ENCODE measurements around the gene VANGL2. TPM values are rescaled to one million over a fixed set of nuclear protein-coding genes. Genes with fewer than 3 reads are reported as not detected.

VANGL2 gene
- polyA plus RNA-seq, 2 of the 4 experiments (the other 2 are of a cell fraction): 3.9 to 4.1 TPM

- Histone ChIP-seq H3K9me3 (no peaks in the 10 kb centered on the region), H3K4me3 (no peak overlapping the region), H3K4me1 (peaks cover 8% of the 10 kb centered on the region; the same call in 1 of the 3 replicates), H3K27ac (no peak overlapping the region), H3K4me2 (no peak overlapping the region)
- ATAC-seq (no peak), DNase-seq (ENCODE audit: low read depth in 1 of 2, low spot score in 1 of 2) (no peak), FAIRE-seq (no peak)
- ChIA-PET POLR2A (no interaction called here), CTCF (no interaction called here)
- no peak for TF ChIP-seq SMC3 (IDR thresholded peaks at IDR 0.05)
- TF ChIP-seq BCL3 (IDR thresholded peaks at IDR 0.05): no peak
- no peak for TF ChIP-seq KDM1A (IDR thresholded peaks at IDR 0.05; ENCODE audit: low read depth)
- no peak for TF ChIP-seq FOSL2 (IDR thresholded peaks at IDR 0.05)
- no peak for TF ChIP-seq FOSL2 (CRISPR knock-in tag; IDR thresholded peaks at IDR 0.05)
- TF ChIP-seq EHF (CRISPR knock-in tag; IDR thresholded peaks at IDR 0.05): no peak
- TF ChIP-seq HDAC2 (IDR thresholded peaks at IDR 0.05): no peak
- WGBS (ENCODE audit: missing lambda C conversion rate): 81% methylated on average over 6 of the region's 6 CpGs
These were observed 54.2 kb downstream of the VANGL2 start for GRCh38 chr1:160454371-160455152.

GRCh38 chr1:160455153-160455517 is 54.8 kb downstream of the VANGL2 start:
- WGBS (ENCODE audit: missing lambda C conversion rate): 90% methylated on average over 1 of the region's 1 CpG
- FAIRE-seq (no peak), DNase-seq (ENCODE audit: low read depth in 1 of 2, low spot score in 1 of 2) (no peak), ATAC-seq (no peak)
- no peak overlapping the region for H3K27ac ChIP-seq
- ChIA-PET POLR2A (no interaction called here), CTCF (no interaction called here)
- peaks cover 8% of the 10 kb centered on the region; the same call in 1 of the 3 replicates for H3K4me1 ChIP-seq
- no peak overlapping the region for H3K4me3 ChIP-seq
- H3K9me3 ChIP-seq: no peaks in the 10 kb centered on the region
- no peak overlapping the region for H3K4me2 ChIP-seq
- TF ChIP-seq FOSB (CRISPR knock-in tag; IDR thresholded peaks at IDR 0.05): no peak

GRCh38 chr1:160459056-160459455 is 58.7 kb downstream of the VANGL2 start:
- ChIA-PET CTCF (no interaction called here), POLR2A (no interaction called here)
- TF ChIP-seq NFE2L2 (conservative IDR thresholded peaks at IDR 0.05; ENCODE audit: low read length) (no peak), MAFK (IDR thresholded peaks at IDR 0.05; ENCODE audit: partially characterized antibody) (no peak), ZSCAN20 (CRISPR knock-in tag; IDR thresholded peaks at IDR 0.05) (no peak), CHD4 (IDR thresholded peaks at IDR 0.05; ENCODE audit: borderline replicate concordance) (no peak), SMC3 (IDR thresholded peaks at IDR 0.05) (no peak), ZC3H11A (IDR thresholded peaks at IDR 0.05) (no peak), MAX (IDR thresholded peaks at IDR 0.05) (no peak), ELK1 (IDR thresholded peaks at IDR 0.05; ENCODE audit: low read depth, low read length) (no peak), MAZ (IDR thresholded peaks at IDR 0.05; ENCODE audit: borderline replicate concordance, low read depth, low read length) (no peak)
- FAIRE-seq (no peak), DNase-seq (ENCODE audit: low read depth in 1 of 2, low spot score in 1 of 2) (no peak), ATAC-seq (no peak)
- 41% methylated on average over 2 of the region's 2 CpGs for WGBS (ENCODE audit: missing lambda C conversion rate)
- no peak overlapping the region for H3K4me2 ChIP-seq
- H3K27ac ChIP-seq: no peak overlapping the region
- H3K9me3 ChIP-seq: no peaks in the 10 kb centered on the region
- no peaks in the 10 kb centered on the region for H3K4me1 ChIP-seq
- no peak overlapping the region for H3K4me3 ChIP-seq

GRCh38 chr1:160459687-160460086 is 59.3 kb downstream of the VANGL2 start:
- WGBS (ENCODE audit: missing lambda C conversion rate): 43% methylated on average over 2 of the region's 2 CpGs
- no peaks in the 10 kb centered on the region for H3K9me3 ChIP-seq
- CTCF ChIA-PET: no interaction called here
- FAIRE-seq (no peak), ATAC-seq (no peak), DNase-seq (ENCODE audit: low read depth in 1 of 2, low spot score in 1 of 2) (no peak)
- no peak overlapping the region for H3K4me2 ChIP-seq
- POLR2A ChIA-PET: no interaction called here
- no peaks in the 10 kb centered on the region for H3K4me1 ChIP-seq
- H3K27ac ChIP-seq: no peak overlapping the region
- H3K4me3 ChIP-seq: no peak overlapping the region
- TF ChIP-seq RAD21 (conservative IDR thresholded peaks at IDR 0.05 in 1 of 2, IDR thresholded peaks at IDR 0.05 in 1 of 2) (no peak), EHF (CRISPR knock-in tag; IDR thresholded peaks at IDR 0.05) (no peak), BHLHE40 (IDR thresholded peaks at IDR 0.05; ENCODE audit: low read depth, low read length) (no peak), E2F6 (IDR thresholded peaks at IDR 0.05; ENCODE audit: borderline replicate concordance, low read depth) (no peak), HEYL (CRISPR knock-in tag; IDR thresholded peaks at IDR 0.05) (no peak), ZSCAN20 (CRISPR knock-in tag; IDR thresholded peaks at IDR 0.05) (no peak), CBX8 (IDR thresholded peaks at IDR 0.05) (no peak), REST (IDR thresholded peaks at IDR 0.05) (no peak), HDAC2 (IDR thresholded peaks at IDR 0.05) (no peak), POLR2AphosphoS2 (conservative IDR thresholded peaks at IDR 0.05; ENCODE audit: low read length) (no peak), PBX3 (IDR thresholded peaks at IDR 0.05) (no peak)

All from A549 (cell line).